PC-9 (cell line): ENCODE results near the gene PLCH2. TPM values are rescaled to one million over a fixed set of nuclear protein-coding genes. Genes with fewer than 3 reads are reported as not detected.

Source experiments
- BruUV-seq: library from RNA; stranded (reverse); fragments of 400-500 nt; replicated peaks from 2 replicates; lab custom pipeline; 2021; lab: Mats Ljungman, UMichigan
- CTCF ChIA-PET: fragments of 300-600 bp; sonication (Branson Sonifier 250); formaldehyde crosslinking; loops from one replicate; lab custom pipeline; 2022; ENCODE audit warnings: antibody characterized with exemption; lab: Charles Lee
- POLR2A ChIA-PET: fragments of 300-600 bp; sonication (Branson Sonifier 250); formaldehyde crosslinking; loops from one replicate; lab custom pipeline; 2022; ENCODE audit warnings: antibody characterized with exemption; ENCODE audit not compliant: unreplicated experiment; lab: Charles Lee
- DNase-seq, 2 experiments: peaks; one replicate each; pipeline versions ENCODE4 v3.0.0 to v3.0.0-alpha.2; 2015 to 2022; ENCODE audit warnings: mixed read lengths in 1 of 2
- H2AFZ ChIP-seq: fragments of 200-600 bp; sonication (generic); 2 replicates; pipeline ENCODE4 v1.8.1; 2017; ENCODE audit warnings: antibody characterized with exemption
- H3F3A ChIP-seq: fragments of 200-600 bp; sonication (generic); 2 replicates; pipeline ENCODE4 v1.8.1; 2017; ENCODE audit warnings: antibody characterized with exemption, mild to moderate bottlenecking, low read depth; ENCODE audit not compliant: insufficient read depth
- H3K27ac ChIP-seq: fragments of 200-600 bp; sonication (generic); 2 replicates; pipeline ENCODE4 v1.6.1; 2016; ENCODE audit warnings: mixed run types
- H3K27me3 ChIP-seq: fragments of 200-600 bp; sonication (generic); 2 replicates; pipeline ENCODE4 v1.6.1; 2016; ENCODE audit warnings: low read depth, mixed run types; ENCODE audit not compliant: insufficient read depth
- H3K36me3 ChIP-seq: fragments of 200-600 bp; sonication (generic); 2 replicates; pipeline ENCODE4 v1.6.1; 2016; ENCODE audit warnings: low read depth, mixed run types
- H3K4me1 ChIP-seq: fragments of 200-600 bp; sonication (generic); replicated peaks from 2 replicates; pipeline ENCODE4 v1.6.1; 2016; ENCODE audit warnings: mixed run types; ENCODE audit not compliant: insufficient read depth
- H3K4me2 ChIP-seq: fragments of 200-600 bp; sonication (generic); 2 replicates; pipeline ENCODE4 v1.6.1; 2017; ENCODE audit warnings: mixed run types
- H3K4me3 ChIP-seq: fragments of 200-600 bp; sonication (generic); 2 replicates; pipeline ENCODE4 v1.6.1; 2016; ENCODE audit warnings: mixed run types
- H3K79me2 ChIP-seq: fragments of 200-600 bp; sonication (generic); 2 replicates; pipeline ENCODE4 v1.6.1; 2017; ENCODE audit warnings: low read depth, mixed run types
- H3K9me2 ChIP-seq: fragments of 200-600 bp; sonication (generic); 2 replicates; pipeline ENCODE4 v1.8.1; 2017; ENCODE audit warnings: mild to moderate bottlenecking; ENCODE audit not compliant: insufficient read depth
- H3K9me3 ChIP-seq: fragments of 200-600 bp; sonication (generic); 2 replicates; pipeline ENCODE4 v1.8.1; 2016; ENCODE audit warnings: low read depth; ENCODE audit not compliant: insufficient read depth
- H4K20me1 ChIP-seq: fragments of 200-600 bp; sonication (generic); 2 replicates; pipeline ENCODE4 v1.8.1; 2017; ENCODE audit not compliant: insufficient read depth
- EZH2 ChIP-seq: fragments of 200-600 bp; sonication (generic); IDR thresholded peaks from 2 replicates; pipeline ENCODE4 v1.8.0; 2017; ENCODE audit warnings: antibody characterized with exemption, low read depth
- intact Hi-C: fragments of 100-400 bp; cut with micrococcal nuclease; formaldehyde crosslinking; loops from one replicate; pipeline ENCODE4 v1.10.0; 2022; ENCODE audit not compliant: unreplicated experiment
- total RNA-seq: library from RNA; stranded (reverse); gene quantifications from 2 replicates; pipeline ENCODE4 v1.2.3, GENCODE V29; 2021
- TF ChIP-seq, protein P1 (sequence below): fragments of 200-600 bp; sonication (generic); conservative IDR thresholded peaks from 2 replicates; pipeline ENCODE4 v1.6.1; 2017; ENCODE audit warnings: mixed run types, antibody characterized with exemption, mild to moderate bottlenecking, moderate library complexity

Gene PLCH2
- total RNA-seq, 1 experiment from 2014 or later, result 0.98 TPM

DNA sequence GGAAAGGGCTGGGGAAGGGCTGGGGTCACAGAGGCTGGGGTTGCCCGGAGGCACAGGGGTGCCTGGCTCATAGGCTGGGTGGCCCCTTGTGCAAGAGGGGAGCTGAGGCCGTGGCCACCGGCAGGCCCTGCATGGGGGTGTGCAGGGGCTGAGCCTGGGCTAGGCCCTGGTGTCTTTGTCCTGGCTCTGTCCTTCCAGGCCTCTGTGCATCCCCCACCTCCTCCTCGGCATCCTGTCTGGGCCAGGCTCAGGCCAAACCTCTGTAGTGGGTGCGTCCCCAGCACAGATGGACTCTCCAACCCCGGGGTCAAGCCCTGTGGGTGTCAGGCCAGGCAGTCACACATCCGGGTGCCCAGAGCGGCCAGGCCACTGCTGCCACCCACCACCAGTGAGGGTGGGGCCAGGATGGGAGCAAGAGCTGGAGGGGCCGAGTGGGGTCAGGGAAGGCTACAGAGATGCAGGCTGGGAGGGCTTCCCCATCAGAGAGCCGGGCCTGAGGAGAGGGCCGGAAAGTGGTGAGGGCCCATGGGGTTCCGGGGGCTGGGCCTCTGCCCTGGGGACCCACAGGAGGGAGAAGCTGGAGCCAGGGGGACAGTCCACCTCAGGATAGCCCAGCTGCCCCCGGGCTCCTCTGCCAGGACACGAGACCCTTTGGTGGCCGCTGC is 30.9 kb downstream of the PLCH2 start:
- no peaks in the 10 kb centered on the region for H3K36me3 ChIP-seq
- TF ChIP-seq, protein P1, sequence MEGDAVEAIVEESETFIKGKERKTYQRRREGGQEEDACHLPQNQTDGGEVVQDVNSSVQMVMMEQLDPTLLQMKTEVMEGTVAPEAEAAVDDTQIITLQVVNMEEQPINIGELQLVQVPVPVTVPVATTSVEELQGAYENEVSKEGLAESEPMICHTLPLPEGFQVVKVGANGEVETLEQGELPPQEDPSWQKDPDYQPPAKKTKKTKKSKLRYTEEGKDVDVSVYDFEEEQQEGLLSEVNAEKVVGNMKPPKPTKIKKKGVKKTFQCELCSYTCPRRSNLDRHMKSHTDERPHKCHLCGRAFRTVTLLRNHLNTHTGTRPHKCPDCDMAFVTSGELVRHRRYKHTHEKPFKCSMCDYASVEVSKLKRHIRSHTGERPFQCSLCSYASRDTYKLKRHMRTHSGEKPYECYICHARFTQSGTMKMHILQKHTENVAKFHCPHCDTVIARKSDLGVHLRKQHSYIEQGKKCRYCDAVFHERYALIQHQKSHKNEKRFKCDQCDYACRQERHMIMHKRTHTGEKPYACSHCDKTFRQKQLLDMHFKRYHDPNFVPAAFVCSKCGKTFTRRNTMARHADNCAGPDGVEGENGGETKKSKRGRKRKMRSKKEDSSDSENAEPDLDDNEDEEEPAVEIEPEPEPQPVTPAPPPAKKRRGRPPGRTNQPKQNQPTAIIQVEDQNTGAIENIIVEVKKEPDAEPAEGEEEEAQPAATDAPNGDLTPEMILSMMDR, result no peak
- no peak overlapping the region for H3K4me2 ChIP-seq
- no peaks in the 10 kb centered on the region for H3K79me2 ChIP-seq
- ChIA-PET CTCF (no interaction called here), POLR2A (no interaction called here)
- no peaks in the 10 kb centered on the region for H3K9me2 ChIP-seq
- no peaks in the 10 kb centered on the region for H3K4me1 ChIP-seq
- H3K9me3 ChIP-seq, result no peaks in the 10 kb centered on the region
- no peak overlapping the region for H3K4me3 ChIP-seq
- BruUV-seq, result no TSS peak
- H3F3A ChIP-seq, result no peaks in the 10 kb centered on the region
- peaks cover 5% of the 10 kb centered on the region; the same call in 1 of the 2 replicates for H4K20me1 ChIP-seq
- no peak for DNase-seq
- no peaks in the 10 kb centered on the region for H3K27me3 ChIP-seq
- no peak overlapping the region for H3K27ac ChIP-seq
- intact Hi-C loops, result no loop called here
- no peak overlapping the region for H2AFZ ChIP-seq

DNA sequence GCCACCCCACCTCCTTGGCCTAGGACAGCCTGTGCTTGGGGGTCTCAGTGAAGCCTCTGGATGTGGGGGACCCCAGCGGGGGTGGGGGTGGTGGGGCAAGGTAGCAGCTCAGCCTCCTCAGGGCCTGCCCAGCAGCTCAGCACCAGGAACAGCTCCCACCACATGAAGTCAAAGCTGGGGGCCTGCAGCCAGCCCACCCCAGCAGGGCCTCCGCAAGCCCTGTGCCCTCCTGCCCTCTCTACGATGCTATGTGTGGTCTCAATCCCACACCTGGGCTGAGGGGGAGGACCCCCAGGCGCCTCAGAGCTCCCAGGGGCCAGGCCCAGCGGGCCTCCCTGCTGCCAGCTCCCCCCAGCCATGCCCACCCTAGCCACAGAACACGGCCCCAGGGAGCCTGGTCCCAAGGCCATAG is 31.7 kb downstream of the PLCH2 start:
- Histone ChIP-seq H3K27me3 (no peaks in the 10 kb centered on the region), H4K20me1 (peaks cover 5% of the 10 kb centered on the region; the same call in 1 of the 2 replicates), H3K9me2 (no peaks in the 10 kb centered on the region), H3K4me3 (no peak overlapping the region), H3K36me3 (no peaks in the 10 kb centered on the region), H3K79me2 (no peaks in the 10 kb centered on the region), H2AFZ (no peak overlapping the region), H3K4me1 (no peaks in the 10 kb centered on the region), H3F3A (no peaks in the 10 kb centered on the region), H3K9me3 (no peaks in the 10 kb centered on the region), H3K27ac (no peak overlapping the region), H3K4me2 (no peak overlapping the region)
- no peak for TF ChIP-seq EZH2
- TF ChIP-seq, protein P1, result no peak
- DNase-seq, result no peak
- intact Hi-C loops, result no loop called here
- ChIA-PET CTCF (no interaction called here), POLR2A (no interaction called here)
- no TSS peak for BruUV-seq

DNA sequence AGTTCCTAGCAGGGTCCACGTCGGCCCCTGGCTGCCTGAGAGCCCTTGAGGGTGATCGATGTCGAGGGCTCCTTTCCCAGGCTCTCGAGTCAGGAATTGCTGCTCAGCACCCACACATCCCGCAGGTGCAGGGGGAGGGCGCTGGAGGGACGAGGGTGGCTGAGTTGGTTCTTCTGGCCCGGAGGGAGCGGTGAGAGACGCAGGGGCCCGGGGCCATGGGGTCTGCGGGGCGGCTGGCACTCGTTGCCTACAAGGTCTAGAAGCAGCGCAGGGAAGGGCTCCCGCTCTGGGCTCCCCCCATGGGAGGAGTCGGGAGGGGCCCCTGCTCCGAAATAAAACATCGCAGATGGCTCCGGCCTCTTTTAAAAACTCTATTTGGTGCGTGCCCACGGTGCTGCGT is 32.1 kb downstream of the PLCH2 start:
- H3K9me3 ChIP-seq, result no peaks in the 10 kb centered on the region
- H3K4me2 ChIP-seq, result no peak overlapping the region
- no peaks in the 10 kb centered on the region for H3K4me1 ChIP-seq
- no peaks in the 10 kb centered on the region for H3K36me3 ChIP-seq
- intact Hi-C loops, result no loop called here
- CTCF ChIA-PET, result no interaction called here
- no peak overlapping the region for H2AFZ ChIP-seq
- H3K79me2 ChIP-seq, result no peaks in the 10 kb centered on the region
- H3K9me2 ChIP-seq, result no peaks in the 10 kb centered on the region
- no peak overlapping the region for H3K27ac ChIP-seq
- H4K20me1 ChIP-seq, result peaks cover 5% of the 10 kb centered on the region; the same call in 1 of the 2 replicates
- no peak for DNase-seq
- TF ChIP-seq, protein P1, result no peak
- TF ChIP-seq EZH2, result no peak
- no peak overlapping the region for H3K4me3 ChIP-seq
- no TSS peak for BruUV-seq
- no peaks in the 10 kb centered on the region for H3F3A ChIP-seq
- POLR2A ChIA-PET, result no interaction called here
- H3K27me3 ChIP-seq, result no peaks in the 10 kb centered on the region
